Testis (tissue), 3 donors: Measurements from ENCODE around the gene ARHGAP1. TPM values are rescaled to one million over a fixed set of nuclear protein-coding genes. Genes with fewer than 3 reads are reported as not detected.

Experiments used
- DNase-seq: peaks from one replicate; pipeline ENCODE4 v3.0.0-alpha.2; 2019
- H3K27ac ChIP-seq, 2 donors: fragments of 200-600 bp; sonication (generic); one replicate each; pipeline ENCODE4 v1.5.1; 2019
- H3K27me3 ChIP-seq: fragments of 200-600 bp; sonication (generic); one replicate; pipeline ENCODE4 v1.5.1; 2019
- H3K36me3 ChIP-seq: fragments of 200-600 bp; sonication (generic); one replicate; pipeline ENCODE4 v1.5.1; 2017; ENCODE audit warnings: low read depth; ENCODE audit errors: missing control alignments
- H3K4me1 ChIP-seq: fragments of 200-600 bp; sonication (generic); one replicate; pipeline ENCODE4 v1.5.1; 2019
- H3K4me3 ChIP-seq, 2 donors: fragments of 200-600 bp; sonication (generic); one replicate each; pipeline ENCODE4 v1.5.1; 2017 to 2019
- H3K9me3 ChIP-seq: fragments of 200-600 bp; sonication (generic); one replicate; pipeline ENCODE4 v1.5.1; 2017
- CTCF ChIP-seq, 3 experiments: fragments of 450-650 bp in 2 of 3; fragments of 200-600 bp in 1 of 3; sonication (generic) in 1 of 3; IDR thresholded peaks; one replicate each; pipeline ENCODE4 v1.5.1; 2016 to 2019; ENCODE audit warnings: antibody characterized with exemption in 3 of 3, mild to moderate bottlenecking in 2 of 3, moderate library complexity in 1 of 3
- POLR2A ChIP-seq: fragments of 450-650 bp; IDR thresholded peaks from one replicate; pipeline ENCODE4 v1.6.1; 2017; ENCODE audit warnings: antibody characterized with exemption, mild to moderate bottlenecking, moderate library complexity
- WGBS, 2 donors: methylation state at CpG; one replicate each; pipeline ENCODE4 v1.1.5; 2018; 5-methylcytosine and 5-hydroxymethylcytosine counted together
- intact Hi-C: fragments of 100-400 bp; cut with DNase I; formaldehyde crosslinking; loops from one replicate; pipeline ENCODE4 v1.15.1; 2023; ENCODE audit warnings: low total_unique reads
- polyA plus RNA-seq: library from polyadenylated mRNA; stranded (reverse); fragments of 350-450 nt; fragmentation: Illumina TruSeq; extraction: RNeasy Lipid Tissue Mini Kit (QIAGEN cat#74804); gene quantifications from one replicate; pipeline ENCODE4 v1.2.3, GENCODE V29; 2014; ENCODE audit warnings: low read depth, low replicate concordance; ENCODE audit not compliant: insufficient read depth
- total RNA-seq, 2 donors: library from RNA; depleted of rRNA; stranded (reverse); fragments of >200 nt; gene quantifications; one replicate each; pipeline ENCODE4 v1.2.3, GENCODE V29; 2016

ARHGAP1 gene
- total and polyA plus RNA-seq, 3 donors from 2014 or later: 39.7 to 68.9 (median 50.2) TPM

DNA sequence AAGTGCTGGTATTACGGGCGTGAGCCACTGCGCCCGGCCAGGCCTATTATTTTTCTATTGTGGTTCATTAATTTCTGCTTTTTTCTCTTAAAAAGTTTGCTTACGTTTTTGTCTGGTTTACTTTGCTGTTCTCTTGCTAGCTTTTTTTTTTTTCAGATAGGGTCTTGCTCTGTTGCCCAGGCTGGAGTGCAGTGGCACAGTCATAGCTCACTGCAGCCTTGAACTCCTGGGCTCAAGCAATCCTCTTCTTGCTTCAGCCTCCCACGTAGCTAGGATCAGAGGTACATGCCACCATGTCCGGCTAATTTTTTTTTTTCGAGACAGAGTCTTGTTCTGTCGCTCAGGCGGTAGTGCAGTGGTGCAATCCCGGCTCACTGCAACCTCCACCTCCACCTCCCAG, 37.3 kb upstream of the ARHGAP1 start:
- Histone ChIP-seq H3K9me3 (no peaks in the 10 kb centered on the region), H3K27ac (no peak overlapping the region), H3K36me3 (no peaks in the 10 kb centered on the region), H3K4me3 (no peak overlapping the region), H3K27me3 (no peaks in the 10 kb centered on the region), H3K4me1 (peaks cover 5% of the 10 kb centered on the region)
- TF ChIP-seq CTCF (IDR thresholded peaks at IDR 0.05) (no peak), POLR2A (no peak)
- no peak for DNase-seq
- intact Hi-C loops: no loop called here
- 87 to 94% methylated on average over 11 of the region's 11 CpGs for WGBS, 2 donors

- WGBS, 2 donors: 66% methylated on average over 5 of the region's 5 CpGs
- no peak overlapping the region for H3K4me3 ChIP-seq
- H3K36me3 ChIP-seq: no peaks in the 10 kb centered on the region
- H3K9me3 ChIP-seq: no peaks in the 10 kb centered on the region
- peaks cover 5% of the 10 kb centered on the region for H3K4me1 ChIP-seq
- no peak for DNase-seq
- no peak overlapping the region for H3K27ac ChIP-seq
- no peaks in the 10 kb centered on the region for H3K27me3 ChIP-seq
- intact Hi-C loops: no loop called here
- no peak for TF ChIP-seq CTCF (IDR thresholded peaks at IDR 0.05)
- no peak for TF ChIP-seq POLR2A
These were observed 36.2 kb upstream of the ARHGAP1 start for GRCh38 chr11:46736615-46737014.

DNA sequence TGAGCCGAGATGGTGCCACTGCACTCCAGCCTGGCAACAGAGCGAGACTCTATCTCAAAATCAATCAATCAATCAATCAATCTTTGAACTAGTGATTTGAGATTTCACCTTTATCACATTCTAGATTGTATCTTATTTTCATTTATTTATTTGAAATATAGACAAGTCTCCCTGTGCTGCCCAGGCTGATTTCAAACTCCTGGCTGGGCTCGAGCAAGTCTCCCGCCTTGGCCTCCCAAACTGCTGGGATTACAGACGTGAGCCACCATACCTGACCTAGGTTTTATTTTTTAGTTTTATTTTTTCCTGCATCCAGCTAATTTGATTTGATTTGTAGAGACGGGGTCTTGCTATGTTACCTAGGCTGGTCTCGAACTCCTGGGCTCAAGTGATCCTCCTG, 35.7 kb upstream of the ARHGAP1 start:
- no peak for TF ChIP-seq POLR2A
- 92 to 96% methylated on average over 7 of the region's 7 CpGs for WGBS, 2 donors
- DNase-seq: no peak

DNA sequence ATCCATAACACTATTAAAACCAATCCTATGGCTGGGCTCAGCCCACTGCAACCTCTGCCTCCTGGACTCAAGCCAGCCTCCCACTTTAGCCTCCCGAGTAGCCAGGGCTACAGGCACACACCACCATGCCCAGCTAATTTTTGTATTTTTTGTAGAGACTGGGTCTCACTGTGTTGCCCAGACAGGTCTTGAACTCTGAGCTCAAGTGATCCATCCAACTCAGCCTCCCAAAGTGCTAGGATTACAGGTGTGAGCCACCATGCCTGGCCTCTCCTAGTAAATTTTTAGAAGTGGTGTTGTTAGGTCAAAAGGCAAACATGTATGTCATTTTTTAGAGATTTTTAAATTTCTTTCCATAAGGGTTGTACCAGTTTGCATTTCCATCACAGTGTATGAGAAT, 32.8 kb upstream of the ARHGAP1 start:
- no peaks in the 10 kb centered on the region for H3K27me3 ChIP-seq
- intact Hi-C loops: no loop called here
- no peak for DNase-seq
- TF ChIP-seq POLR2A (no peak), CTCF (IDR thresholded peaks at IDR 0.05) (no peak)
- no peak overlapping the region for H3K27ac ChIP-seq
- no peaks in the 10 kb centered on the region for H3K36me3 ChIP-seq
- no peaks in the 10 kb centered on the region for H3K4me1 ChIP-seq
- H3K9me3 ChIP-seq: no peaks in the 10 kb centered on the region
- WGBS, 2 donors: 64 to 95% methylated on average over 1 of the region's 1 CpG
- no peak overlapping the region for H3K4me3 ChIP-seq

More for the DNA sequence above, 35.7 kb upstream of the ARHGAP1 start:
- no peaks in the 10 kb centered on the region for H3K36me3 ChIP-seq
- H3K4me1 ChIP-seq: peaks cover 5% of the 10 kb centered on the region
- H3K4me3 ChIP-seq: no peak overlapping the region
- H3K27me3 ChIP-seq: no peaks in the 10 kb centered on the region
- intact Hi-C loops: no loop called here
- H3K9me3 ChIP-seq: no peaks in the 10 kb centered on the region
- H3K27ac ChIP-seq: no peak overlapping the region

- 68 to 75% methylated on average over 4 of the region's 4 CpGs for WGBS, 2 donors
- no peak overlapping the region for H3K4me3 ChIP-seq
- H3K9me3 ChIP-seq: no peaks in the 10 kb centered on the region
- no peak for DNase-seq
- TF ChIP-seq POLR2A (no peak), CTCF (IDR thresholded peaks at IDR 0.05) (no peak)
- H3K36me3 ChIP-seq: no peaks in the 10 kb centered on the region
- H3K27ac ChIP-seq: no peak overlapping the region
- no peaks in the 10 kb centered on the region for H3K27me3 ChIP-seq
- no peaks in the 10 kb centered on the region for H3K4me1 ChIP-seq
- intact Hi-C loops: no loop called here
These were observed 31.1 kb upstream of the ARHGAP1 start for GRCh38 chr11:46731545-46731944.
